ENCODE measurements around the gene LLCFC1. TPM values are rescaled to one million over a fixed set of nuclear protein-coding genes. Genes with fewer than 3 reads are reported as not detected.

LLCFC1 gene
- total and polyA plus RNA-seq, 2 donors from 2014 or later, result not detected

DNA sequence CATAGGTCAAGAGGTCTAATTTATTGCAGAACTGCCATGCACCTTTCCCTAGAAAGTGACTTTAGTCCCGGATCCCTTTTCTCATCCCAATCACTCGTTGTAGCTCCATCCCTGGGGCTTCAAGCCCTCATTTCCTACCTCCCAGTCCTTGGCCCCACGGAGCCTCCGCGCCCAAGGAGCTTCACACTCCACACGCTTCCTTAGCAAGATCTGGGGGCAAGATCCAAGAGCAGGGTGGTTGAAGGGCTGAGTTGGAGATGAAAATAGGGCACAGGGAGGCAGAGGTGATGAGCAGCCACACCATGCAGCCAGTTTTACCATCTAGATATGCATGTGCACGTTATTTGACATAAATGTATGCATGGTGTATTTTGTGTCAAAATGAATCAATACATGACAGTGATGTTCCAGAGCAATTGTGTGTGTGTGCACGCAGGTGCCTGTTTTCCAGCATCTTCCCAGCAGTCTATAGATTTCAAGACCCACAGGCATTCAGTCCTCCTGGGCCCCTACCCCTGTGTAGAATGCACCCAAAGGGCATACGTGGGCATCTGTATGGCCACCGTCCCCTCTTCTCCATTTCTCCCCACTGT lies 47.7 kb upstream of the LLCFC1 start:
- H3K4me3 ChIP-seq (ENCODE audit: low read length in 3 of 3), result no peak overlapping the region
- intact Hi-C loops (cut with DNase I), result no loop called here
- TF ChIP-seq, protein P1, sequence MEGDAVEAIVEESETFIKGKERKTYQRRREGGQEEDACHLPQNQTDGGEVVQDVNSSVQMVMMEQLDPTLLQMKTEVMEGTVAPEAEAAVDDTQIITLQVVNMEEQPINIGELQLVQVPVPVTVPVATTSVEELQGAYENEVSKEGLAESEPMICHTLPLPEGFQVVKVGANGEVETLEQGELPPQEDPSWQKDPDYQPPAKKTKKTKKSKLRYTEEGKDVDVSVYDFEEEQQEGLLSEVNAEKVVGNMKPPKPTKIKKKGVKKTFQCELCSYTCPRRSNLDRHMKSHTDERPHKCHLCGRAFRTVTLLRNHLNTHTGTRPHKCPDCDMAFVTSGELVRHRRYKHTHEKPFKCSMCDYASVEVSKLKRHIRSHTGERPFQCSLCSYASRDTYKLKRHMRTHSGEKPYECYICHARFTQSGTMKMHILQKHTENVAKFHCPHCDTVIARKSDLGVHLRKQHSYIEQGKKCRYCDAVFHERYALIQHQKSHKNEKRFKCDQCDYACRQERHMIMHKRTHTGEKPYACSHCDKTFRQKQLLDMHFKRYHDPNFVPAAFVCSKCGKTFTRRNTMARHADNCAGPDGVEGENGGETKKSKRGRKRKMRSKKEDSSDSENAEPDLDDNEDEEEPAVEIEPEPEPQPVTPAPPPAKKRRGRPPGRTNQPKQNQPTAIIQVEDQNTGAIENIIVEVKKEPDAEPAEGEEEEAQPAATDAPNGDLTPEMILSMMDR (IDR thresholded peaks at IDR 0.05; ENCODE audit: borderline replicate concordance, extremely low read depth, insufficient read depth), result no peak
- H3K36me3 ChIP-seq (ENCODE audit: control insufficient read depth in 2 of 3, insufficient read depth in 3 of 3, low read length in 3 of 3), result no peaks in the 10 kb centered on the region
- H3K27ac ChIP-seq (ENCODE audit: low read depth in 2 of 2, low read length in 2 of 2), result no peak overlapping the region
- H3K4me1 ChIP-seq (ENCODE audit: control insufficient read depth in 2 of 3, insufficient read depth in 2 of 3, low read depth in 1 of 3, low read length in 3 of 3), result no peaks in the 10 kb centered on the region
- H3K27me3 ChIP-seq (ENCODE audit: control insufficient read depth, insufficient read depth, low read length), result no peaks in the 10 kb centered on the region
- DNase-seq, result peak in 1 of 5 donors; percentile 12
- FAIRE-seq, result no peak
- H3K9ac ChIP-seq (ENCODE audit: low read length in 3 of 3), result no peak overlapping the region
- H3K9me3 ChIP-seq (ENCODE audit: control insufficient read depth in 2 of 3, insufficient read depth in 1 of 3, low read length in 3 of 3), result no peaks in the 10 kb centered on the region

DNA sequence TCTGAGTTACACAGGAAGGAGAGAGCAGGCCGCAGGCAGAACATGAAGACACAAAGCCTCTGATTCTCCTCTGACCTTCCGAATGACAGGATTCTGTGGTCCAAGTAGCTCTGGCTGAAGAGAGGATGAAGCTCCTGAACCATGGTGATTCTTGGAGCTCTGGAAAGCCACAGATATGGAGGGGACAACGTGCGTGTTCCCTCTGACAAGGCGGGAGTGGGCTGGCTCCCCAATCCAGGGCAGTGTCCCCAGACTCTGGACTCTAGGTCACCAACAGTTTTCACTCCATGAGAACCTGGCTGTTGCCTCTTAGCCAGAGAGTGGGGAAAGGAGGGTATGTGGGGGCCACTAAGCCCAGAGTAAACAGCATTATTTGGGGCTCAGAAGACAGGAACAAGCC lies 46.3 kb upstream of the LLCFC1 start:
- no peak for FAIRE-seq
- H3K4me1 ChIP-seq (ENCODE audit: control insufficient read depth in 2 of 3, insufficient read depth in 2 of 3, low read depth in 1 of 3, low read length in 3 of 3), result no peaks in the 10 kb centered on the region
- intact Hi-C loops (cut with DNase I), result no loop called here
- no peaks in the 10 kb centered on the region for H3K9me3 ChIP-seq (ENCODE audit: control insufficient read depth in 2 of 3, insufficient read depth in 1 of 3, low read length in 3 of 3)
- no peaks in the 10 kb centered on the region for H3K27me3 ChIP-seq (ENCODE audit: control insufficient read depth, insufficient read depth, low read length)
- no peak overlapping the region for H3K4me3 ChIP-seq (ENCODE audit: low read length in 3 of 3)
- no peak overlapping the region for H3K9ac ChIP-seq (ENCODE audit: low read length in 3 of 3)
- peak in 1 of 5 donors; percentile 12 for DNase-seq
- H3K27ac ChIP-seq (ENCODE audit: low read depth in 2 of 2, low read length in 2 of 2), result no peak overlapping the region
- TF ChIP-seq, protein P1 (IDR thresholded peaks at IDR 0.05; ENCODE audit: borderline replicate concordance, extremely low read depth, insufficient read depth), result no peak
- no peaks in the 10 kb centered on the region for H3K36me3 ChIP-seq (ENCODE audit: control insufficient read depth in 2 of 3, insufficient read depth in 3 of 3, low read length in 3 of 3)

GRCh38 chr7:142894112-142894984 lies 44.9 kb upstream of the LLCFC1 start:
- H3K27ac ChIP-seq (ENCODE audit: low read depth in 2 of 2, low read length in 2 of 2), result no peak overlapping the region
- DNase-seq (peak in 1 of 5 donors; percentile 7), FAIRE-seq (no peak)

More at GRCh38 chr7:142894112-142894984, 44.9 kb upstream of the LLCFC1 start:
- no peak overlapping the region for H3K9ac ChIP-seq (ENCODE audit: low read length in 3 of 3)
- H3K4me3 ChIP-seq (ENCODE audit: low read length in 3 of 3), result no peak overlapping the region
- intact Hi-C loops (cut with DNase I), result no loop called here
- no peaks in the 10 kb centered on the region for H3K36me3 ChIP-seq (ENCODE audit: control insufficient read depth in 2 of 3, insufficient read depth in 3 of 3, low read length in 3 of 3)
- H3K9me3 ChIP-seq (ENCODE audit: control insufficient read depth in 2 of 3, insufficient read depth in 1 of 3, low read length in 3 of 3), result no peaks in the 10 kb centered on the region
- TF ChIP-seq, protein P1 (IDR thresholded peaks at IDR 0.05; ENCODE audit: borderline replicate concordance, extremely low read depth, insufficient read depth), result no peak
- H3K27me3 ChIP-seq (ENCODE audit: control insufficient read depth, insufficient read depth, low read length), result no peaks in the 10 kb centered on the region
- H3K4me1 ChIP-seq (ENCODE audit: control insufficient read depth in 2 of 3, insufficient read depth in 2 of 3, low read depth in 1 of 3, low read length in 3 of 3), result no peaks in the 10 kb centered on the region

Data from kidney (tissue), 14 donors.